Measurements from ENCODE around the gene USP48.

USP48 gene

GRCh38 chr1:21652101-21652936 is 130.6 kb downstream of the USP48 start:
- DNase-seq (ENCODE audit: low spot score): no peak

- DNase-seq (ENCODE audit: low spot score): peak; percentile 82
These were observed 131.5 kb downstream of the USP48 start for GRCh38 chr1:21651214-21652042.

DNA sequence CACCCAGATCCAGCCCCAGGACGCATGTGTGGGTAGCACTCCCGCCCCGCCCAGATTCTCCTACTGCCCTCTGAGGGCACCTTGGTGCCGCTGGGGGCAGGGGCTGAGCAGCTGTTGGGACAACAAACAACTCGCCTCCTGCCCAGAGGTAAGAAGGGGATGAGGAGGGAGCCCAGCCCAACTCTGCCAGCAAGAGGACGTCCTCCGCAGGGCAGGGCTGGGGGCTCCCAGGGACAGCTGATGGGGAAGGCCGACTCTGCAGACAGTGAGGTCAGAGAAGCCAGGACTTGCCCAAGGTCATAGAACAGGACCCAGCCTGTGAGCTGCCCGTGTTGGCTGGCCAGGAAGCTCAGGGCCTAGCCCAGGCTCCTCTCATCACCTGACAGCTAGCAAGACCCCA is 132.5 kb downstream of the USP48 start:
- DNase-seq (ENCODE audit: low spot score): no peak

DNA sequence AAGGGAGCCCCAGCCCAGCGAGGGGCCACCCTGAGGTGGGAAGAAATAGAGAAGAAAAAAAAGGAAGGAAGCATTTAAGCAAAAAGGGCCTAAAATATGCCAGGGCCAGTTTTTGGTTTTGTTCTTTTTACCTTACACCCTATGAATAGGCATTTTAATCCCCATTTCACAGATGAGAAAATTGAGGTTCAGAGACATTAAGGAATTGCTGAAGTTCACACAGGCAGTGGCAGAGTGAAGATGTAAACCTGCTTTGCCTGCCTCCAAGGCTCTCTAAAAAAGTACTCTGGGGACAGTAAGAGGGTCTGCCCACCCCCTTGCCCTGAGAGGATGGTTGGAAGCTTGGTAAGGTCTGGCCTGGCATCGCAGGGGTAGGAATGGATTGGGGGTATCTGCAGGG is 133.6 kb downstream of the USP48 start:
- no peak for DNase-seq (ENCODE audit: low spot score)

DNA sequence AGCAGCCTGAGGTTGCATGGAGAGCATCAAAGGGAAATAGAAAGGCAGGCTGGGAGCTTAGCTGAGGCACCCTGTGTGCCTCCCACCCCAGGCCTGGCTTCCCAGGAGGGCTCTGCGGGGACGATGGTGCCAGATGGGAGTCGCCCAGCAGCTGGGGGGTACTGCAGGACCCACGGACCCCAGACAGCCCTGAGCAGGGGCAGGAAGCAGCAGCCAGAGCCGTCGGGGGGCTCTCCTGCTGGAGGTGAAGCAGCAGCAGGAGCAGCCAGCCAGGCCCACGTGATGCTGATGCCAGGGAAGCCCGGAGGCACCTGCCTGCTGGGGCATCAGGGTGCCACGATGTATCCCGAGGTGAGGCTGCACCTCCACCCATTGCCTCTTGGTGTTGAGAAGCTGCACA is 134.2 kb downstream of the USP48 start:
- no peak for DNase-seq (ENCODE audit: low spot score)

GRCh38 chr1:21648352-21648730 is 134.6 kb downstream of the USP48 start:
- no peak for DNase-seq (ENCODE audit: low spot score)

DNA sequence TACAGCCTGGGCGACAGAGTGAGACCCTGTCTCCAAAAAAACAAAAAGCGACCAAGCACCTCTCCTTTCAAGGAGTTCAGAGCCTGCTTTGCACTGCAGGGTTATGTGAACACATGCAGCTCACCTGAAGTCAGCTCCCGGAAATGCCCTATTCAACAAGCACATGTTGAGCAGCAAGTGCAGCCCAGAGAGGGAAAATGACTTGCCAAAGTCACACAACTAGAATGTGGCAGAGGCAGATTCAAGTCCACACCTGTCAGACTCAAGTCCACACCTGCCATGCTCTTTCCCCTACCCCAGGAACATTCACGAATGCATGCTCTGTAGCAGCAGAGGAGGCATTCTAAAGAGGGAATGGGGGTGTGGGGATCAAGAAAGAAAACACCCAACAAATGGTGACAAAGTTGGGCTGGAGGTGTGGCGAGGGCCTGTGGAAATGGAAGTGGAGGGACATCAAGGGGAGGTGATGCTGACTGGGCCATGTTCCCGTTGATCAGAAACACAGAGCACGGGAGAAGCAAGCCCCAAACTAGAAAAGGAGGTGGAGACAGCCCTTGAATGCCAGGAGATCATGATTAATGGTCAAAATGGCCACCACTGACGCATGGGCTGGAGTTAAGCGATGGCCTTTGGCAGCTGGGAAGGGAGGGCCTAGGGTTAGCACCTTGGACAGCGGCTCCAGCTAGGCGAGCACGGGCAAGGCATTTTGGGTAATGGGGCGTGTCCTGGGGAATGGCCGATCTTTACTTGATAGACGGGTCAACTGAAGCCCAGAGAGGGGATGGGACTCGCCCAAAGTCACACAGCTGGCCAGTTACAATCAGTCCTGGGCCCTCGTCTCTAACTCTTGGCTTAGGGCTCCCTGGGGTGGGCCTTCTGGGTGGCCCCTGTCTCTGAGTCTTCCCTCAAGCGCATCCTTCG is 135.3 kb downstream of the USP48 start:
- no peak for DNase-seq (ENCODE audit: low spot score)

- DNase-seq (ENCODE audit: low spot score): no peak
These were observed 137.4 kb downstream of the USP48 start for GRCh38 chr1:21645550-21645949.

DNA sequence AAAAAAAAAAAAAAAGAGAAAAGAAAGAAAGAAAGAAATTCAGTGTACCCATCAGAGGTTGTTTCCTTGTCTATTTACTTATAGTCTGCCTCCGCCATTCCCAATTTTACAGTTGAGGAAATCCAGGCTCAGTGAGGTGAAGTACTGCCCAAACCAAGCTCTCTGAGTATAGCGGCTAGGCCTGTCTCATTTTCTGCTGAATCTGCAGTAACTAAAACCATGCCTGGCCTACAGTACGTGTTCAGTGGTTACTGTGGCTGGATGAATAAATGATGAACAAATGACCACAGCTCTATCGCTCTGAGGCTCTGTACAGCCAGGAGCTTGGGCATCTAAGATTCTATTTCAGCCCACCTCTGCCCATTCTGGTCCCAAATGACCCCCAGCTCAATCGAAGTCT is 138.0 kb downstream of the USP48 start:
- no peak for DNase-seq (ENCODE audit: low spot score)

GRCh38 chr1:21644348-21644747 is 138.6 kb downstream of the USP48 start:
- no peak for DNase-seq (ENCODE audit: low spot score)

DNA sequence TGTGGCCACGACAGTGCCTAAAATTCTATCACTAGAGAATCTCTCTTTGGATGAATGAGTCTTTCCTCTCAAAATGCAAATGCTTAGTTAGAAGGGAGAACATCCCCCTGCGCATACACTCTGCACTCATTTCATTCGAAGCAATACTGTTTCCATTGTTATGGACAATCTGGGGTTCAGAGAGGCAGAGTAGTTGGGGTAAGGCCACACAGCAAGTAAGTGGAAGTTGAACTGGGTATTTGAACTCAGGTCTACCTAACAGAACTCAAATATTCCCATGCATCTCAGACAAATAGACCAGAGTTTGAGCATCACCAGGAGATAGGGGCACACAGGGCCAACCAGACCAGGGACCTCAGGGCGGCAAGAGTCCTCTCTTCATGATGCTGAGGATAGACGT is 139.3 kb downstream of the USP48 start:
- DNase-seq (ENCODE audit: low spot score): no peak

DNA sequence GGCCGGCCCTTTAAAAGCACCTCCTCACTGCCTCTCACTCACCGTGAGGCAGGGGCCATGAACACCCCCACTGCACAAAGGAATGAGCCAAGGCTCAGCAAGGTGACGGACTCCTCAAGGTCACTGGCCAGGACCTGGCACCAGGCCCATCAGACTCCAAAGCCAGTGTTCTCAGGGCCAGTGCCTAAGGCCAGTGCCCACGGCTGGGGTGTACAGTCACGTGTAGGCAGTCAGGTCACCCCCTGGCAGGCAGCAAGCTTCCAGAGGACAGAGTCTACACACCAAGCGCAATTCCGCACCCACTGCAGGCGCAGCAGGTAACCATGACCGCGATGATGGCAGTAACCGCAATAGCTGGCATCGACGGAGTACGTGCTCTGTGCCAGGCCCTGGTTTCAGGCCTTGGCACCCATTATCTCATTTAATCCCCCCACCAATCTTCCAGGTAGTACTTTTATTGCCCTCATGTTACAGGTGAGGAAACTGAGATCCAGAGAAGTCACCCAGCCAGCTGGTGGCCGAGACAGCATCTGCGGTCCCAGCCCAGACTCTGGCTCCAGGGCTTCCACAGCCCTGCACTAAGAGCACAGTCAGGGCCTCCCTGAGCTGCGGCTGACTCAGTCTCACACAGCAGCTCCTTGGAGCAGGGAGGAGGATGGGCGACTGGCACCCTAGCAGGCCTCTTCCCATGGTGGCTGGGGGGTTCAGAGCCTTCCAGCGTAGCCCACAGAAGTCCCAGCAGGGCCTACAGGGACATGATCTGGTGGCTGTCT is 140.8 kb downstream of the USP48 start:
- no peak for DNase-seq (ENCODE audit: low spot score)

GRCh38 chr1:21641537-21641936 is 141.4 kb downstream of the USP48 start:
- no peak for DNase-seq (ENCODE audit: low spot score)

- DNase-seq (ENCODE audit: low spot score): no peak
These were observed 141.9 kb downstream of the USP48 start for GRCh38 chr1:21641076-21641475.

DNA sequence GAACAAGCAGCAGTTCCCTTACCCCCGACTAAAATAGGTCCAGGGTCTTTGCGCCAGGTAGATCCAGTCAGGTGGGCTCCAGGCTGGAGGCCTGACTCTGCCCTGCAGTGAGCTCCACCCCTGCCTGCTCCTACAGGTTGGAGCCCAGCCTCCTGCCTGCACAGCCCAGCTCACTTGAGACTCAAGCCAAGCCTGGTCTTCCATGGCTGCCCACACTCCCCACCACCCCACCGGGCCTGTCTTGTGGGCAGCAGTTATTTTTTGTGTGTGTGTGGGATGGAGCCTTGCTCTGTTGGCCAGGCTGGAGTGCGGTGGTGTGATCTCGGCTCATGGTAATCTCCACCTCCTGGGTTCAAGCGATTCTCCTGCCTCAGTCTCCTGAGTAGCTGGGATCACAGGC is 142.3 kb downstream of the USP48 start:
- DNase-seq (ENCODE audit: low spot score): no peak

- no peak for DNase-seq (ENCODE audit: low spot score)
These were observed 143.3 kb downstream of the USP48 start for GRCh38 chr1:21639594-21640041.

DNA sequence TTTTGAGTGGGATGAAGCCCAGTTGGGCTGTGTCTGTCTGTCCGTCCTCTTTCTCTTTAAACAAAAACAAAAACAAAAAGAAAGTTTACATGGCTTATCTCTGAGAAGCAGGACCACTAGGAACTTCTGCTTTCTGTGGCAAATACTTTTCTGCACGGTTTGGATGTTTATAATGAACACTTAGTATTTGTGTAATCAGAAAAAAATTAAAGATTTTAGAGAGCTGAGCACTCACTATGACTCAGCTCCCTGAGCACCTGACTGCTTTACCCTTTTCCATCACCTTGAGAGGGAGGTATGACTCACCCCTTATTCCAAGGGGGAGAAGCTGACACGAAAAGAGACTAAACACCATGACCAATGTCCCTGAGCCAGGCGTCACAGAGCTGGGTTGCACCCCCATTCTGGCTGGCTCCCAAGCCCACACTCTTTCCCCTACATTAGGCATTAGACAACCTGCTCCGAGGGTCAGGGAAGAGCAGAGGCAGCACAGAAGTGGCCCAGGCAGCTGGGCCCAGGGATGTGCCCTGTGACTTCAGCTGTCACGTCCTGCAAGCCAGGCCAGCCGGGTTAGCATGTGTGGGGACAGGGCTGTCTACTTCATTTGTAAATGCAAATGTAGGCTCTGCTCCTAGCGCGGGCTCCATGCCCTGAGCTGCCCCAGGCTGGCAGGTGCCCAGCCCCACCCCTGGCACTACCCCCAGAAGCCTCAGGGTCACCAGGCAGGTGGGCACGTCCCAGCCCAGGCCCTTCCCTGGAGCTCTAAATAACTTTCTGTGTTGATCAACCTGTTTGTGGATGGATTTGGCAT is 144.2 kb downstream of the USP48 start:
- DNase-seq (ENCODE audit: low spot score): no peak

DNA sequence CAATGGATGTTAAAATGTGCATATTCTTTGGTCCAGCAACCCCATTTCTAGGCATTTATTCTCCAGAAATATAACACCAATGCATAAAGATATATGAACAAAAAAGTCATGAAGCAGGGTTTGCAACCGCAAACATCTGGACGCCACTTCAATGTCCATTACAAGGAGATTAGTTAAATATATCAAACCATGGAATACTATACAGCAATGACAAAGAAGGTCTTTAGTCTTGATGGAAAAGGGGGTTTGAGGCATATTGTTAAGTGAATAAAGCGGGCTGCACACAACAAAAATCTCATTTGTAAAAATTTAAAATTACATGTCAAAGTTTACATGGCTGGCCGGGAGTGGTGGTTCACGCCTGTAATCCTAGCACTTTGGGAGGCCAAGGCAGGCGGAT is 145.4 kb downstream of the USP48 start:
- no peak for DNase-seq (ENCODE audit: low spot score)

DNA sequence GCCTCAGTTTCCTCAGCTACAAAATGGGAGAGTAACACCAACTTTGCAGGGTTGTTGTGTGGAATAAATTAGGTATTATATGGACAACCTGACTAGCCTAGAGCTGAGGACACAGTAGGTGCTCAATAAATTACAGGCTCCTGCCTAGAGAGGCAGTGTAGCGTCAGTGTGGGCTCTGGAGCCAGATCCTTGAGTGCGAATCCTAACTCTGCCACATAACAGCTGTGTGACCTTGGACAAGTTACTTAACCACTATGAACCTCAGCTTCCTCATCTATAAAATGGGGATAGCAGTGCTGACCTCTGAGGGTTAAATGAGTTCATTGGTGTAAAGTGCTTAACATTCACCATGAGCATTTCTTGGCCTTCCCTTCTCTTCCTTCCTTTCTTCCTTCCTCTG is 146.9 kb downstream of the USP48 start:
- DNase-seq (ENCODE audit: low spot score): no peak

GRCh38 chr1:21634806-21635535 is 148.0 kb downstream of the USP48 start:
- DNase-seq (ENCODE audit: low spot score): no peak
